GM21360 (cell line): Measurements from ENCODE around the gene PCK2.
A peak's percentile ranks its signal among the peaks of the same experiment; 100 is the strongest.
"Not testable (repeated sequence)": the region's sequence is repeated elsewhere in the genome, so short reads cannot be mapped to it uniquely, and the experiment has no call there.

ENCODE experiments used
- ATAC-seq: cut with Tn5 transposase; IDR thresholded peaks from one replicate; pipeline ENCODE4 v1.9.1; 2021; ENCODE audit warnings: mild to moderate bottlenecking, moderate library complexity; ENCODE audit not compliant: unreplicated experiment

The PCK2 gene

DNA sequence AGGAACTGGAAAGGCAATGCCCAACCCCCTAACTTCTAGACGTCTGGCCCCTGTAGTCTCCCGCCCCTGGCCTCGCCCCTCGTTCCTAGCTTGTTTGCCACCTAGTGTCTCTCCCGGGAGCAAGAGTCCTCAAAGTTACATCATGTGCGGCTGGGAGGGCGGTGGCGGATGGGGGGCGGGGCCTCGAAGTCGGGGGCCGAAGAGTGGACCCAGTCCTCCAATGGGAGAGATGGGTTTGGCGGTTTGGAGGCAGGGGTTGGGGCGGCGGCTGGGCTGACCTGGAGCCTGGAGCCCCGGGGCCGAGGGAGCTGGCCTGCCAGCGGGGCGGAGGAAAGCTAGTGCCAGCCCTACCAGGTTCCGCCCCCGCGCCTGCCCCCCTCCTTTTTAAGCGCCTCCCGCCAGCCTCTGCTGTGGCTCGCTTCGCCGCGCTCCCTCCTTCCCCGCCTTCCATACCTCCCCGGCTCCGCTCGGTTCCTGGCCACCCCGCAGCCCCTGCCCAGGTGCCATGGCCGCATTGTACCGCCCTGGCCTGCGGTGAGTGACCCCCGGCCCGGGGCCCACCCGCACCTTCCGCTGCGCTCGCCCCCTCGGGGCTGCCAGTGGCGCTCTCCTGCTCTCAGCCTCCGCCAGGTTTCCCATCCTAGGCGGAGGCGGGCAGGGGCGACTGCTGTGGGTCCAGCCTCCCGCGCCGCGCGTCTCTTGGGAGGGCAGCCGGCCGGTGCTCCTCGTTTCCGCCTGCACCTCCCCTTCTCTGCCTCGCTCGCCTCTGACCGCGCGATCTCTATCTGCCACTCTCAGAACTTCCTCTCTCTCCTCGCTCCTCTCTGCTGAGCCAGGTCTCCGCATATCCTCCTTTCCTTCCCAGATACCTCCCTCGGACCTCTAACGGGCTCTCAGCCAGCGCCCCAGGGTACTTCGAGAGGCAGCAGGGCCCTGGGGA lies at the start of gene PCK2:
PCK2 (plus strand) TSS at position 411 of the 940 bp plus-strand sequence; CDS start at position 506, 95 bp downstream.
- ATAC-seq = peak; percentile 52

GRCh38 chr14:24049002-24049401 lies 45.1 kb upstream of the PCK2 start:
- not testable (repeated sequence) for ATAC-seq

- ATAC-seq = not testable (repeated sequence)
Measured at GRCh38 chr14:24050753-24051152, 43.4 kb upstream of the PCK2 start.

GRCh38 chr14:24051176-24051788 lies 42.8 kb upstream of the PCK2 start:
- no peak for ATAC-seq

- ATAC-seq = no peak
Measured at GRCh38 chr14:24051789-24052655, 42.1 kb upstream of the PCK2 start, which contains the start of gene CARMIL3. CARMIL3 (plus strand) TSS chr14:24052009; CDS start chr14:24052154, 145 bp downstream.

GRCh38 chr14:24052656-24053547 lies 41.2 kb upstream of the PCK2 start:
- no peak for ATAC-seq

- ATAC-seq = no peak
Measured at GRCh38 chr14:24053548-24054323, 40.4 kb upstream of the PCK2 start.

GRCh38 chr14:24054324-24054641 lies 39.8 kb upstream of the PCK2 start:
- ATAC-seq = no peak

DNA sequence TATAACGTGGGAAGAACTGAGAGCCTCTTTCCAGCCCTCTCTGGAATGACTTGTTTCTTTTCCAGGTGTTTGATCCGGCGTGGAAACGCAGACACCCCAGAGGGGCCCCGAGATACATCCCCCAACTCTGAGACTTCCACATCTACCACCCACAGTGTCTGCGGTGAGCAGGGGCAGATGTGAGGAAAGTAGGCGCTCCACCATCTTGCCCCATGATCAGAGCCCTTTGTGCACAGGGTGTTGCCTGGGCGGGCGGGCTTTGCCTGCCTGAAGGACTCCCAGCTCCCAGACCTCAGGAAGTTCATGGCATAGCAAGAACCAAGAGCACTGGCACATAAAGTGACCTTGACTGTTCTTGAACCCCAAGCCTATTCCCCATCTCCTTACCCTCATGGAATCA lies 39.5 kb upstream of the PCK2 start:
- no peak for ATAC-seq

- no peak for ATAC-seq
Measured at GRCh38 chr14:24055971-24056799, 37.9 kb upstream of the PCK2 start.

- no peak for ATAC-seq
Measured at GRCh38 chr14:24056800-24057184, 37.3 kb upstream of the PCK2 start.

GRCh38 chr14:24057271-24057670 lies 36.8 kb upstream of the PCK2 start:
- ATAC-seq = no peak

GRCh38 chr14:24057867-24058259 lies 36.2 kb upstream of the PCK2 start:
- ATAC-seq = no peak

DNA sequence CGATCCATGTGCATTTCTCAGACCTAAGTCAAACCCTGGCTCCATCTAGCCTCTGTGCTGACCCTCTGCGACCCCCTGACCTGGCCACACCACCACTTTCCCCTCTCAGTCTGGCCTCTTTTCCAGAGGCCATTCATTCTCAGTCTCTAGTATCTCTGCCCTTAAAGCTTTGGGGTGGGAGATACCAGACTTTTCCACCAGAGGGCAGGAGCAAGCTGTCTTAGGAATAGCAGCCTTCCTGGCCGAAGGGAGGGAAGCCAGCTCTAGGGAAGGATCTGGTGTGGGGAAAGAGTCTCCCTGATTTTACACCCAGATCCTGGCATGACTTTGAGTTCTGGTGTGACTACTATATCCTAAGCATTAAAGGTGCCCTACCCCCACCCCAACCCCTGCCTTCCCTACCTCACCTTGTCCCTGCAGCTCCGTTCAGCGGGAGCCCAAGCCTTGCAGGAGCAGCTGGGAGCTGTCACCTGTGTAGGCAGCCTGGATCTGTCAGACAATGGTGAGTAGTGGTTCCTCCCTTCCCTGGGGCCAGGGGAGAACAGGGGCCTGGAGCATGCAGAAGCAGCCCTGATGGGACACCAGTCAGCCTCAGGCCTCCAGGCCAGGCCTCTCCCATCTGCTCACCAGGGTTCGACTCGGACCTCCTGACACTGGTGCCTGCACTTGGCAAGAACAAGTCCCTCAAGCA lies 35.7 kb upstream of the PCK2 start:
- ATAC-seq = no peak

- ATAC-seq = no peak
Measured at GRCh38 chr14:24058951-24059475, 35.1 kb upstream of the PCK2 start.

DNA sequence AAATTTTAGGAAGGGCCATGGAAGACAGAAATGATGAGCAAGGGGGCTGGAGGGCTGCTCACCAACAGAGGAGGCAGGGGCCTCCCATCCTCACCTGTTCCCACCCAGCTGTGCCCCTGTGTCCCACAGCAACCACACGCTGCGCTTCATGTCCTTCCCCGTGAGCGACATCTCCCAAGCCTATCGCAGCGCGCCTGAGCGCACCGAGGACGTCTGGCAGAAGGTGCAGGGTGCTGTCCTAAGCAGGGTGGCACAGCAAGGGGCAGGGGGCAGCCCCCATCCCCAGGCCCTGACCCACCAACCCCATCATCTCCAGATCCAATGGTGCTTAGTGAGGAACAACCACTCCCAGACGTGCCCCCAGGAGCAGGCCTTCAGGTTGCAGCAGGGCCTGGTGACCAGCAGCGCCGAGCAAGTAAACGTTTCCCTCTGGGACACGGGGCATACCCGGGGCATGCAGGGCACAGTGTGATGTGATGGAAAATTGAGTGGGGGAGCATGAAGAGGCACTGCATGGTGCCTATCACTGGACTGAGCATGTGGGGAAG lies 34.2 kb upstream of the PCK2 start:
- no peak for ATAC-seq

DNA sequence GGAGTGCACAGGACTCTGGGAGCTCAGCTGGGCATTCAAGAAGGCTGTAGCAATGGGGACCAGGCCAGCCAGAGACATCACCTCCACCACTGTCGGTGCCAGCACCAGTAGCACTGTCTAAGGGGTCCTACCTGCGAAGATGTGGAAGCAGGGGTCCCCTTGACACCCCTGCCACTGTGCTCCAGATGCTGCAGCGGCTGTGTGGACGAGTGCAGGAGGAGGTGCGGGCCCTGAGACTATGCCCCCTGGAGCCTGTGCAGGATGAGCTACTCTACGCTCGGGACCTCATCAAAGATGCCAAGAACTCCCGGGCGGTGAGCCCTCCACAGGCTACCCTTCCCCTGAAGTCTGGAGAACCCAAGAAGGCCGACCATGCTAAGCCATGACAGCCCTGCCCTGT lies 33.7 kb upstream of the PCK2 start:
- ATAC-seq = no peak
